ENCODE measurements around the gene PPP1R9B. TPM values are rescaled to one million over a fixed set of nuclear protein-coding genes. Genes with fewer than 3 reads are reported as not detected.

The PPP1R9B gene
- total RNA-seq, 1 experiment from 2014 or later, result 112 TPM

DNA sequence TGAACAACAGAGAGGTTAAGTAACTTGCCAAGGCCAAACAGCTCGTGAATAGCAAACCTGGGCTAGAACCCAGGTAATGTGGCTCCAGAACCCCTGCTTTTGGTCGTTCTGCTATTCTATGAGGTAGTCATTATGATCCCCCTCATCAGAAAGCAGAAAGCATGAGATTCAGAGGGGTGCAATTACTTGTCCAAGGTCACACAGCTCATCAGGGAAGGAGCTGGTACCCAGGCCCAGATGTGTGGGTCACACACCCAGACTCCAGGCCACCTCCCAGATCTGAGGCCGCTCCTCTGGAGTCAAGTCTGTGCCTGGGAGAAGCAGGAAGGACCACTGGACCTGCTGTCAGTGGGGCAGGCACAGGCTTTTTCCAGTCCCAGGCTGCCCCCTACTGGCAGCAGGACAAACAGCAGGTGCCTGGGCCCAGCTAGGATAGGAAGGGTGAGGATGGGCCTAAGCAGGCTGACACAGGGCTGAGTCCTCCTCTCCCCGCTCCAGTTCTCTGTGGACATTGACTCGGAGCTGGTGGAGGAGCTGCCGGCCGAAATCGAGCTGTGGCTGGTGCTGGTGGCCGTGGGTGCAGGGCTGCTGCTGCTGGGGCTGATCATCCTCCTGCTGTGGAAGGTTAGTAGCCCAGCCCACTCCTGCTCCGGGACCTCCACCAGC, 63.1 kb downstream of the PPP1R9B start:
- no peak overlapping the region; the same call in 1 of the 2 replicates for H3K27ac ChIP-seq (ENCODE audit: low read depth, low read length)
- peaks cover 39 to 48% of the 10 kb centered on the region in 2 experiments; a peak in 3 of 4 replicates for H3K36me3 ChIP-seq (ENCODE audit: control insufficient read depth in 1 of 2, insufficient read depth in 2 of 2, low read length in 2 of 2)
- POLR2A ChIA-PET, result interaction anchor here (0.9 to 2.1 kb wide), 7 partner anchors 10 to 90 kb away, joined by 3 to 6 read pairs (median 3); partner anchors contain the start of gene ITGA3
- peaks cover 0 to 4% of the 10 kb centered on the region in 2 experiments; a peak in 2 of 4 replicates for H3K4me1 ChIP-seq (ENCODE audit: control insufficient read depth in 1 of 2, insufficient read depth in 2 of 2, low read length in 2 of 2)
- H3K9me2 ChIP-seq (ENCODE audit: insufficient read depth), result no peaks in the 10 kb centered on the region
- no peak overlapping the region for H3K9ac ChIP-seq (ENCODE audit: low read length)
- no peak overlapping the region for H3K4me3 ChIP-seq (replicated peaks in 1 of 2; ENCODE audit: low read depth in 1 of 2, low read length in 2 of 2)
- H2AFZ ChIP-seq (ENCODE audit: low read depth, low read length, poor library complexity, severe bottlenecking), result no peak overlapping the region
- no peaks in the 10 kb centered on the region; the same call in 1 of the 2 replicates for H3K79me2 ChIP-seq (ENCODE audit: insufficient read depth, low read length)
- CTCF ChIA-PET, result interaction anchor here (0.6 to 2.7 kb wide), 17 partner anchors 14 to 135 kb away, joined by 3 to 42 read pairs (median 4); partner anchors contain the start of gene ITGA3
- TF ChIP-seq SRF (IDR thresholded peaks at IDR 0.05; ENCODE audit: low read depth) (no peak), EZH2phosphoT487 (IDR thresholded peaks at IDR 0.05; ENCODE audit: borderline replicate concordance) (no peak), EZH2 (IDR thresholded peaks at IDR 0.05) (no peak), POLR2AphosphoS5 (IDR thresholded peaks at IDR 0.05; ENCODE audit: low read depth, low read length) (peak; percentile 82), JUND (IDR thresholded peaks at IDR 0.05) (0 out of 2 replicates have a peak, but pooled peaks have one; percentile 1), YY1 (IDR thresholded peaks at IDR 0.05; ENCODE audit: extremely low read depth, insufficient replicate concordance, low read depth, low read length) (no peak), POLR2A (IDR thresholded peaks at IDR 0.05; ENCODE audit: borderline replicate concordance, extremely low read depth, insufficient read depth, insufficient read length) (no peak), SP1 (IDR thresholded peaks at IDR 0.05; ENCODE audit: low read depth) (no peak), CEBPB (IDR thresholded peaks at IDR 0.05; ENCODE audit: low read depth) (no peak), FOSL1 (IDR thresholded peaks at IDR 0.05; ENCODE audit: low read depth) (no peak), ELF1 (IDR thresholded peaks at IDR 0.05; ENCODE audit: borderline replicate concordance, low read depth) (no peak), CBX3 (IDR thresholded peaks at IDR 0.05; ENCODE audit: low read depth) (no peak), RAD21 (IDR thresholded peaks at IDR 0.05; ENCODE audit: low read depth) (peak; percentile 98), ZBTB33 (IDR thresholded peaks at IDR 0.05; ENCODE audit: extremely low read depth, insufficient replicate concordance, low read length) (no peak)
- TF ChIP-seq, protein P1, sequence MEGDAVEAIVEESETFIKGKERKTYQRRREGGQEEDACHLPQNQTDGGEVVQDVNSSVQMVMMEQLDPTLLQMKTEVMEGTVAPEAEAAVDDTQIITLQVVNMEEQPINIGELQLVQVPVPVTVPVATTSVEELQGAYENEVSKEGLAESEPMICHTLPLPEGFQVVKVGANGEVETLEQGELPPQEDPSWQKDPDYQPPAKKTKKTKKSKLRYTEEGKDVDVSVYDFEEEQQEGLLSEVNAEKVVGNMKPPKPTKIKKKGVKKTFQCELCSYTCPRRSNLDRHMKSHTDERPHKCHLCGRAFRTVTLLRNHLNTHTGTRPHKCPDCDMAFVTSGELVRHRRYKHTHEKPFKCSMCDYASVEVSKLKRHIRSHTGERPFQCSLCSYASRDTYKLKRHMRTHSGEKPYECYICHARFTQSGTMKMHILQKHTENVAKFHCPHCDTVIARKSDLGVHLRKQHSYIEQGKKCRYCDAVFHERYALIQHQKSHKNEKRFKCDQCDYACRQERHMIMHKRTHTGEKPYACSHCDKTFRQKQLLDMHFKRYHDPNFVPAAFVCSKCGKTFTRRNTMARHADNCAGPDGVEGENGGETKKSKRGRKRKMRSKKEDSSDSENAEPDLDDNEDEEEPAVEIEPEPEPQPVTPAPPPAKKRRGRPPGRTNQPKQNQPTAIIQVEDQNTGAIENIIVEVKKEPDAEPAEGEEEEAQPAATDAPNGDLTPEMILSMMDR (IDR thresholded peaks at IDR 0.05 in 2 of 3, conservative IDR thresholded peaks at IDR 0.05 in 1 of 3; ENCODE audit: borderline replicate concordance in 1 of 3, insufficient read depth in 1 of 3, low read depth in 2 of 3, low read length in 2 of 3), result peak; percentile 92 to 100 (median 99)
- TF ChIP-seq, protein P2, sequence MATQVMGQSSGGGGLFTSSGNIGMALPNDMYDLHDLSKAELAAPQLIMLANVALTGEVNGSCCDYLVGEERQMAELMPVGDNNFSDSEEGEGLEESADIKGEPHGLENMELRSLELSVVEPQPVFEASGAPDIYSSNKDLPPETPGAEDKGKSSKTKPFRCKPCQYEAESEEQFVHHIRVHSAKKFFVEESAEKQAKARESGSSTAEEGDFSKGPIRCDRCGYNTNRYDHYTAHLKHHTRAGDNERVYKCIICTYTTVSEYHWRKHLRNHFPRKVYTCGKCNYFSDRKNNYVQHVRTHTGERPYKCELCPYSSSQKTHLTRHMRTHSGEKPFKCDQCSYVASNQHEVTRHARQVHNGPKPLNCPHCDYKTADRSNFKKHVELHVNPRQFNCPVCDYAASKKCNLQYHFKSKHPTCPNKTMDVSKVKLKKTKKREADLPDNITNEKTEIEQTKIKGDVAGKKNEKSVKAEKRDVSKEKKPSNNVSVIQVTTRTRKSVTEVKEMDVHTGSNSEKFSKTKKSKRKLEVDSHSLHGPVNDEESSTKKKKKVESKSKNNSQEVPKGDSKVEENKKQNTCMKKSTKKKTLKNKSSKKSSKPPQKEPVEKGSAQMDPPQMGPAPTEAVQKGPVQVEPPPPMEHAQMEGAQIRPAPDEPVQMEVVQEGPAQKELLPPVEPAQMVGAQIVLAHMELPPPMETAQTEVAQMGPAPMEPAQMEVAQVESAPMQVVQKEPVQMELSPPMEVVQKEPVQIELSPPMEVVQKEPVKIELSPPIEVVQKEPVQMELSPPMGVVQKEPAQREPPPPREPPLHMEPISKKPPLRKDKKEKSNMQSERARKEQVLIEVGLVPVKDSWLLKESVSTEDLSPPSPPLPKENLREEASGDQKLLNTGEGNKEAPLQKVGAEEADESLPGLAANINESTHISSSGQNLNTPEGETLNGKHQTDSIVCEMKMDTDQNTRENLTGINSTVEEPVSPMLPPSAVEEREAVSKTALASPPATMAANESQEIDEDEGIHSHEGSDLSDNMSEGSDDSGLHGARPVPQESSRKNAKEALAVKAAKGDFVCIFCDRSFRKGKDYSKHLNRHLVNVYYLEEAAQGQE (IDR thresholded peaks at IDR 0.05; ENCODE audit: low read depth), result no peak
- TF ChIP-seq, protein P3, sequence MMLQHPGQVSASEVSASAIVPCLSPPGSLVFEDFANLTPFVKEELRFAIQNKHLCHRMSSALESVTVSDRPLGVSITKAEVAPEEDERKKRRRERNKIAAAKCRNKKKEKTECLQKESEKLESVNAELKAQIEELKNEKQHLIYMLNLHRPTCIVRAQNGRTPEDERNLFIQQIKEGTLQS (IDR thresholded peaks at IDR 0.05), result no peak
- no peaks in the 10 kb centered on the region for H3K27me3 ChIP-seq (ENCODE audit: insufficient read depth, low read length)
- intact Hi-C loops (cut with micrococcal nuclease), result loop anchor here (1.0 to 5.0 kb wide), 3 partner anchors 33 to 225 kb away; no protein-coding TSS in a partner anchor
- no peak overlapping the region for H3K4me2 ChIP-seq (ENCODE audit: low read length)
- no peaks in the 10 kb centered on the region for H4K20me1 ChIP-seq (ENCODE audit: insufficient read depth)
- RAD21 ChIA-PET (ENCODE audit: low non-redundant PET in 1 of 2, low total read pairs in 2 of 2, uncharacterized antibody in 2 of 2, unreplicated experiment in 2 of 2), result interaction anchor here (0.7 to 2.1 kb wide), 8 partner anchors 23 to 90 kb away, joined by 3 to 10 read pairs (median 4); partner anchors contain the start of gene ITGA3 (in 1 of the 2)
- ATAC-seq (peak; percentile 93), DNase-seq (ENCODE audit: low read depth, low spot score) (peak; percentile 57)
- BruUV-seq (replicated peaks), result no TSS peak
- no peaks in the 10 kb centered on the region for H3K9me3 ChIP-seq (ENCODE audit: control insufficient read depth in 1 of 2, insufficient read depth in 1 of 2, low read depth in 1 of 2, low read length in 2 of 2)

All from HCT116 (cell line).